Caki2 (cell line): Measurements from ENCODE around the gene ZNF398. TPM values are rescaled to one million over a fixed set of nuclear protein-coding genes. Genes with fewer than 3 reads are reported as not detected.

ENCODE experiments used
- total RNA-seq: library from RNA; depleted of rRNA; stranded (reverse); fragments of >200 nt; shearing (Covaris generic); gene quantifications from 2 replicates; pipeline ENCODE4 v1.2.3, GENCODE V29; 2014; ENCODE audit warnings: low replicate concordance; rRNA removed

ZNF398 gene
- total RNA-seq, 1 experiment from 2014 or later: 2.9 TPM

Other genes starting within 250 kb of the ZNF398 start
- gene PDIA4, start 118.9 kb upstream of the ZNF398 start, total RNA-seq: 273 and 284 TPM in 2 replicates
- 5.9 and 11.6 TPM in 2 replicates for gene ZNF786, start 56.7 kb upstream of the ZNF398 start, total RNA-seq
- gene ZNF425, start 21.1 kb upstream of the ZNF398 start, total RNA-seq: 2.9 and 7.1 TPM in 2 replicates
- 18.1 and 20.2 TPM in 2 replicates for gene ZNF282, start 48.1 kb downstream of the ZNF398 start, total RNA-seq
- 11.6 and 15.8 TPM in 2 replicates for gene ZNF212, start 92.2 kb downstream of the ZNF398 start, total RNA-seq
- gene ZNF783, start 114.7 kb downstream of the ZNF398 start, total RNA-seq: 2.3 and 5.2 TPM in 2 replicates